ENCODE results near the gene CA9. TPM values are rescaled to one million over a fixed set of nuclear protein-coding genes. Genes with fewer than 3 reads are reported as not detected.
A peak's percentile ranks its signal among the peaks of the same experiment; 100 is the strongest.

Gene CA9
- total and polyA plus RNA-seq, 9 of the 15 experiments (the other 6 are each of a cell fraction or from before 2014, with no cell fraction given): 0.15 to 10.6 (median 0.60) TPM; not detected in 4

DNA sequence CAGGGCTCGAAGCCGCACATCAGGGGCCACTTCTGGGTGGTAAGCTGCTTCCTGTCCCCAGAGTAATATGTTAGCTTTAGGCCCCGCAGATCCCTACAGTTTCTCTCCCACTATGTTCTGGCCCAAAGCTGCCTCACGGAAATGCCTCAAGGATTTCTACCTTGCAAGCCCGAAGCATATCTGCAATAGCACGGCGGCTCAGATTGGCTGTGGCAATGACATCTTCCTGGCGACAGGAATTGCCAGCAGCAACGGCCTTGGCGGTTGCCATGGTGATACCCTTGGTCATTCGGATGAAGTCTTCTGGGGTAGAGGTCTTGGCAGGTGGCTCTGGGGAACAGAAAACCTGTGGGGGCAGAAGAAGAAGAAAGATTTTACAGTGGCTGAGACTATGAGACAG is 26.3 kb downstream of the CA9 start:
- H3K9ac ChIP-seq (ENCODE audit: insufficient read depth in 1 of 2, low read depth in 2 of 2, low read length in 2 of 2): no peak overlapping the region
- no peaks in the 10 kb centered on the region for H3K27me3 ChIP-seq (ENCODE audit: control insufficient read depth in 2 of 2, insufficient read depth in 2 of 2, low read length in 2 of 2)
- H3K9me1 ChIP-seq (ENCODE audit: control insufficient read depth, insufficient read depth, low read length): no peaks in the 10 kb centered on the region
- no peaks in the 10 kb centered on the region for H3K79me2 ChIP-seq (ENCODE audit: control insufficient read depth, insufficient read depth, low read length)
- no peak overlapping the region for H3K4me2 ChIP-seq (ENCODE audit: insufficient read depth, low read length)
- no peak overlapping the region for H2AFZ ChIP-seq (ENCODE audit: low read depth, low read length)
- no peak overlapping the region for H3K27ac ChIP-seq (ENCODE audit: extremely low read depth, low read depth, low read length)
- TF ChIP-seq, protein P1, sequence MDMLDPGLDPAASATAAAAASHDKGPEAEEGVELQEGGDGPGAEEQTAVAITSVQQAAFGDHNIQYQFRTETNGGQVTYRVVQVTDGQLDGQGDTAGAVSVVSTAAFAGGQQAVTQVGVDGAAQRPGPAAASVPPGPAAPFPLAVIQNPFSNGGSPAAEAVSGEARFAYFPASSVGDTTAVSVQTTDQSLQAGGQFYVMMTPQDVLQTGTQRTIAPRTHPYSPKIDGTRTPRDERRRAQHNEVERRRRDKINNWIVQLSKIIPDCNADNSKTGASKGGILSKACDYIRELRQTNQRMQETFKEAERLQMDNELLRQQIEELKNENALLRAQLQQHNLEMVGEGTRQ (CRISPR knock-in tag; IDR thresholded peaks at IDR 0.05): no peak
- peak; percentile 62 for TF ChIP-seq RFX1 (IDR thresholded peaks at IDR 0.05)
- POLR2A ChIA-PET: interaction anchor here (1.9 kb wide), 1 partner anchor 13 kb away, joined by 17 read pairs; no protein-coding TSS in a partner anchor
- BruUV-seq (replicated peaks): no TSS peak
- 96% methylated on average over 8 of the region's 11 CpGs for WGBS (ENCODE audit: insufficient coverage, low coverage, missing lambda C conversion rate)
- DNase-seq (ENCODE audit: extremely low read depth in 1 of 4, low spot score in 3 of 4) (no peak), FAIRE-seq (no peak), ATAC-seq (no peak)
- CTCF ChIA-PET (ENCODE audit: low intra/inter-chr PET ratio): no interaction called here
- peaks cover 92% of the 10 kb centered on the region for H3K36me3 ChIP-seq (ENCODE audit: control insufficient read depth, insufficient read depth, low read length)
- in situ Hi-C loops (cut with MboI): no loop called here
- no peaks in the 10 kb centered on the region for H4K20me1 ChIP-seq (replicated peaks; ENCODE audit: control insufficient read depth, insufficient read depth, low read length)
- no peak overlapping the region for H3K4me3 ChIP-seq
- intact Hi-C loops (cut with micrococcal nuclease): no loop called here
- H3K9me3 ChIP-seq (replicated peaks; ENCODE audit: control insufficient read depth, insufficient read depth, low read depth, low read length): no peaks in the 10 kb centered on the region
- no peaks in the 10 kb centered on the region; a peak in 2 of 5 replicates for H3K4me1 ChIP-seq (replicated peaks in 1 of 2; ENCODE audit: control insufficient read depth in 2 of 2, insufficient read depth in 2 of 2, low read length in 2 of 2)

DNA sequence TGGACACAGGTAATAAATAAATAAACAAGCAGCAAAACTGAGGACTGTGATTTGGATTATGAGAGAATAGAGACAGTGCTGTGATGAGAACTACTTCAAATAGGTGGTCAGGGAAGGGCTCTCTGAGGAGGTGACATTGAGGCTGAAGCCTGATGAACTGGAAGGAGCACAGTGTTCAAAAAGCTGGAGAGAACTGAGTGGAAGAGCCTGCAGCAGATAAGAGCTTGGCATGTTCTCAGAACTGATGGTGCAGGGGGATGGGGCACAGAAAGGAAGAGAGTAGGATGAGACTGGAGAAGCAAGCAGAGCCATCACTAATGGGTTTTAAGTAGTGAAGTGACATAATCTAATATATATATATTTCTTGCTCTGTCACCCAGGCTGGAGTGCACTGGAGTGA is 27.2 kb downstream of the CA9 start:
- H3K79me2 ChIP-seq (ENCODE audit: control insufficient read depth, insufficient read depth, low read length): no peaks in the 10 kb centered on the region
- DNase-seq (ENCODE audit: extremely low read depth in 1 of 4, low spot score in 3 of 4) (no peak), FAIRE-seq (no peak), ATAC-seq (no peak)
- no peaks in the 10 kb centered on the region; a peak in 2 of 5 replicates for H3K4me1 ChIP-seq (replicated peaks in 1 of 2; ENCODE audit: control insufficient read depth in 2 of 2, insufficient read depth in 2 of 2, low read length in 2 of 2)
- TF ChIP-seq NFE2 (IDR thresholded peaks at IDR 0.05; ENCODE audit: low read depth) (no peak), POLR2A (conservative IDR thresholded peaks at IDR 0.05) (0 out of 2 replicates have a peak, but pooled peaks have one; percentile 21)
- POLR2A ChIA-PET: interaction anchor here (1.9 kb wide), 1 partner anchor 12 kb away, joined by 17 read pairs; no protein-coding TSS in a partner anchor
- CTCF ChIA-PET (ENCODE audit: low intra/inter-chr PET ratio): no interaction called here
- H2AFZ ChIP-seq (ENCODE audit: low read depth, low read length): no peak overlapping the region
- H3K4me3 ChIP-seq: no peak overlapping the region
- in situ Hi-C loops (cut with MboI) (no loop called here), intact Hi-C loops (cut with micrococcal nuclease) (no loop called here)
- peaks cover 97% of the 10 kb centered on the region for H3K36me3 ChIP-seq (ENCODE audit: control insufficient read depth, insufficient read depth, low read length)
- H4K20me1 ChIP-seq (replicated peaks; ENCODE audit: control insufficient read depth, insufficient read depth, low read length): no peaks in the 10 kb centered on the region
- H3K9me1 ChIP-seq (ENCODE audit: control insufficient read depth, insufficient read depth, low read length): no peaks in the 10 kb centered on the region
- no peaks in the 10 kb centered on the region for H3K9me3 ChIP-seq (replicated peaks; ENCODE audit: control insufficient read depth, insufficient read depth, low read depth, low read length)
- H3K4me2 ChIP-seq (ENCODE audit: insufficient read depth, low read length): no peak overlapping the region
- H3K27ac ChIP-seq (ENCODE audit: extremely low read depth, low read depth, low read length): no peak overlapping the region
- no peaks in the 10 kb centered on the region for H3K27me3 ChIP-seq (ENCODE audit: control insufficient read depth in 2 of 2, insufficient read depth in 2 of 2, low read length in 2 of 2)
- H3K9ac ChIP-seq (ENCODE audit: insufficient read depth in 1 of 2, low read depth in 2 of 2, low read length in 2 of 2): no peak overlapping the region
- no TSS peak for BruUV-seq (replicated peaks)

All from K562 (cell line).